ENCODE data around the gene ROPN1L.

DNA sequence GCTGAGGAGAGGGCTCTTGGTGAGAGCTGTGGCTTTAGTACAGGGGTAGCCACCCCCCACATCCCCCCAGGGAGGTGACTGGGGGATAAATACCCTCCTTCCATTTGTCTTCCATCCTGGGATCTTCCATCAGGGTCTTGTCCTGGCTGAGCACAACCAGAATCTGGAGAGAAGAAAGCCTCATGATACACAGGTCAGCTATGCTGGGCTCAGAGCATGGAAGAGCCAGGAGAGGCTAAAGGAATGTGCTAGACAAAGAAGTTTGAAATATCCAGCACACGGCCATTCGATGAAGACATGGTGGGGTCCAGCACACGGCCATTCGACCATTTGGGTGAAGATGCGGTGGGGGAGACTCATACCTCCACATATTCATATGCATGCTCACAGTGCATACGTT is 30.0 kb downstream of the ROPN1L start:
- TF ChIP-seq EZH2 (IDR thresholded peaks at IDR 0.05; ENCODE audit: borderline replicate concordance, low read depth, low read length, poor library complexity, severe bottlenecking) (no peak), CTCF (conservative IDR thresholded peaks at IDR 0.05; ENCODE audit: low read depth, low read length) (no peak)

Measured in A673 (cell line).